OCI-LY7 (cell line): ENCODE results near the gene PBX2. TPM values are rescaled to one million over a fixed set of nuclear protein-coding genes. Genes with fewer than 3 reads are reported as not detected.
A peak's percentile ranks its signal among the peaks of the same experiment; 100 is the strongest.

Experiments
- BruUV-seq: library from RNA; stranded (reverse); fragments of 400-500 nt; replicated peaks from 2 replicates; lab custom pipeline; 2021; lab: Mats Ljungman, UMichigan
- CTCF ChIA-PET: fragments of 300-600 bp; sonication (Branson Sonifier 250); formaldehyde crosslinking; loops from one replicate; lab custom pipeline; 2022; ENCODE audit warnings: antibody characterized with exemption; ENCODE audit not compliant: unreplicated experiment; lab: Charles Lee
- POLR2A ChIA-PET: fragments of 300-600 bp; sonication (Branson Sonifier 250); formaldehyde crosslinking; loops from one replicate; lab custom pipeline; 2022; ENCODE audit warnings: antibody characterized with exemption; lab: Charles Lee
- DNase-seq: peaks from one replicate; pipeline ENCODE4 v3.0.0-alpha.2; 2015; ENCODE audit warnings: low spot score
- H2AFZ ChIP-seq: fragments of 200-600 bp; sonication (generic), shearing (Covaris generic); 2 replicates; pipeline ENCODE4 v1.6.1; 2014; ENCODE audit warnings: mild to moderate bottlenecking, antibody characterized with exemption, low read length, moderate library complexity
- H3K27ac ChIP-seq: fragments of 200-600 bp; sonication (generic); 2 replicates; pipeline ENCODE4 v1.5.1; 2014; ENCODE audit warnings: mixed run types, low read depth, mild to moderate bottlenecking, moderate library complexity, low read length, inconsistent platforms; ENCODE audit not compliant: poor library complexity, severe bottlenecking
- H3K36me3 ChIP-seq: fragments of 200-600 bp; sonication (generic); 2 replicates; pipeline ENCODE4 v1.6.1; 2014; ENCODE audit warnings: mild to moderate bottlenecking, antibody characterized with exemption, low read length, moderate library complexity, mixed read lengths; ENCODE audit not compliant: insufficient read depth
- H3K4me1 ChIP-seq: fragments of 200-600 bp; sonication (generic); 2 replicates; pipeline ENCODE4 v1.5.1; 2014; ENCODE audit warnings: mild to moderate bottlenecking, low read length; ENCODE audit not compliant: insufficient read depth, poor library complexity, severe bottlenecking
- H3K4me2 ChIP-seq: fragments of 200-600 bp; sonication (generic); 2 replicates; pipeline ENCODE4 v1.6.1; 2014; ENCODE audit warnings: mild to moderate bottlenecking, low read length
- H3K4me3 ChIP-seq: fragments of 200-600 bp; sonication (generic); 2 replicates; pipeline ENCODE4 v1.5.1; 2014; ENCODE audit warnings: mild to moderate bottlenecking, low read depth, low read length; ENCODE audit not compliant: poor library complexity, severe bottlenecking
- H3K79me2 ChIP-seq: fragments of 200-600 bp; sonication (generic); 2 replicates; pipeline ENCODE4 v1.6.1; 2016; ENCODE audit warnings: low read depth, mild to moderate bottlenecking, low read length, moderate library complexity, mixed read lengths; ENCODE audit not compliant: insufficient read depth
- H3K9me2 ChIP-seq: fragments of 200-600 bp; sonication (generic); 2 replicates; pipeline ENCODE4 v1.6.1; 2016; ENCODE audit warnings: mild to moderate bottlenecking, low read length, mixed read lengths; ENCODE audit not compliant: insufficient read depth
- H3K9me3 ChIP-seq: fragments of 200-600 bp; sonication (generic); 2 replicates; pipeline ENCODE4 v1.6.1; 2014; ENCODE audit warnings: mild to moderate bottlenecking, mixed run types, low read length, mixed read lengths
- H4K20me1 ChIP-seq: fragments of 200-600 bp; sonication (generic); 2 replicates; pipeline ENCODE4 v1.6.1; 2014; ENCODE audit warnings: mild to moderate bottlenecking, antibody characterized with exemption, low read length, moderate library complexity, mixed read lengths; ENCODE audit not compliant: insufficient read depth
- EZH2phosphoT487 ChIP-seq: fragments of 200-600 bp; sonication (generic); IDR thresholded peaks from 2 replicates; pipeline ENCODE4 v1.6.1; 2018; ENCODE audit warnings: low read depth, borderline replicate concordance, mild to moderate bottlenecking, mixed run types, antibody characterized with exemption, low read length, moderate library complexity, mixed read lengths
- intact Hi-C: fragments of 100-400 bp; cut with micrococcal nuclease; formaldehyde crosslinking; loops from one replicate; pipeline ENCODE4 v1.10.0; 2022; ENCODE audit not compliant: unreplicated experiment
- total RNA-seq, 2 experiments: library from RNA; depleted of rRNA in 1 of 2; stranded (reverse); fragments of >200 nt in 1 of 2; shearing (Covaris generic) in 1 of 2; gene quantifications; 2 replicates each; pipeline ENCODE4 v1.2.3, GENCODE V29; 2014 to 2022
- TF ChIP-seq, protein P1 (sequence below): fragments of 200-600 bp; sonication (generic); conservative IDR thresholded peaks from 2 replicates; pipeline ENCODE4 v1.5.1; 2014; ENCODE audit warnings: mild to moderate bottlenecking, antibody characterized with exemption, low read length, moderate library complexity, mixed read lengths

The PBX2 gene
- total RNA-seq, 2 experiments from 2014 or later = 23.1 to 80.5 TPM

- Histone ChIP-seq H3K36me3 (no peaks in the 10 kb centered on the region), H2AFZ (no peak overlapping the region), H3K79me2 (no peaks in the 10 kb centered on the region), H3K4me2 (no peak overlapping the region), H3K4me3 (no peak overlapping the region), H3K4me1 (peaks cover 11% of the 10 kb centered on the region), H3K27ac (no peak overlapping the region), H3K9me3 (no peaks in the 10 kb centered on the region), H3K9me2 (no peaks in the 10 kb centered on the region), H4K20me1 (no peaks in the 10 kb centered on the region)
- CTCF ChIA-PET = no interaction called here
- POLR2A ChIA-PET = no interaction called here
- TF ChIP-seq EZH2phosphoT487 = no peak
- TF ChIP-seq, protein P1, sequence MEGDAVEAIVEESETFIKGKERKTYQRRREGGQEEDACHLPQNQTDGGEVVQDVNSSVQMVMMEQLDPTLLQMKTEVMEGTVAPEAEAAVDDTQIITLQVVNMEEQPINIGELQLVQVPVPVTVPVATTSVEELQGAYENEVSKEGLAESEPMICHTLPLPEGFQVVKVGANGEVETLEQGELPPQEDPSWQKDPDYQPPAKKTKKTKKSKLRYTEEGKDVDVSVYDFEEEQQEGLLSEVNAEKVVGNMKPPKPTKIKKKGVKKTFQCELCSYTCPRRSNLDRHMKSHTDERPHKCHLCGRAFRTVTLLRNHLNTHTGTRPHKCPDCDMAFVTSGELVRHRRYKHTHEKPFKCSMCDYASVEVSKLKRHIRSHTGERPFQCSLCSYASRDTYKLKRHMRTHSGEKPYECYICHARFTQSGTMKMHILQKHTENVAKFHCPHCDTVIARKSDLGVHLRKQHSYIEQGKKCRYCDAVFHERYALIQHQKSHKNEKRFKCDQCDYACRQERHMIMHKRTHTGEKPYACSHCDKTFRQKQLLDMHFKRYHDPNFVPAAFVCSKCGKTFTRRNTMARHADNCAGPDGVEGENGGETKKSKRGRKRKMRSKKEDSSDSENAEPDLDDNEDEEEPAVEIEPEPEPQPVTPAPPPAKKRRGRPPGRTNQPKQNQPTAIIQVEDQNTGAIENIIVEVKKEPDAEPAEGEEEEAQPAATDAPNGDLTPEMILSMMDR = no peak
- intact Hi-C loops = no loop called here
- no TSS peak for BruUV-seq
- DNase-seq = no peak
Measured at GRCh38 chr6:32216285-32216684, 26.3 kb upstream of the PBX2 start.

- CTCF ChIA-PET = no interaction called here
- Histone ChIP-seq H3K4me2 (no peak overlapping the region), H2AFZ (no peak overlapping the region), H3K4me1 (peaks cover 8% of the 10 kb centered on the region), H3K9me2 (no peaks in the 10 kb centered on the region), H4K20me1 (no peaks in the 10 kb centered on the region), H3K27ac (no peak overlapping the region), H3K79me2 (no peaks in the 10 kb centered on the region), H3K4me3 (no peak overlapping the region), H3K36me3 (no peaks in the 10 kb centered on the region), H3K9me3 (no peaks in the 10 kb centered on the region)
- intact Hi-C loops = no loop called here
- TF ChIP-seq, protein P1 = no peak
- no peak for TF ChIP-seq EZH2phosphoT487
- POLR2A ChIA-PET = no interaction called here
- BruUV-seq = no TSS peak
- DNase-seq = no peak
Measured at GRCh38 chr6:32215617-32216016, 25.6 kb upstream of the PBX2 start.

GRCh38 chr6:32214126-32214525 lies 24.1 kb upstream of the PBX2 start:
- TF ChIP-seq, protein P1 = no peak
- TF ChIP-seq EZH2phosphoT487 = no peak
- DNase-seq = peak; percentile 32
- Histone ChIP-seq H2AFZ (no peak overlapping the region), H3K27ac (no peak overlapping the region), H3K9me2 (no peaks in the 10 kb centered on the region), H4K20me1 (no peaks in the 10 kb centered on the region), H3K36me3 (no peaks in the 10 kb centered on the region), H3K4me1 (peaks cover 8% of the 10 kb centered on the region), H3K79me2 (no peaks in the 10 kb centered on the region), H3K4me3 (no peak overlapping the region), H3K9me3 (no peaks in the 10 kb centered on the region), H3K4me2 (no peak overlapping the region)
- BruUV-seq = no TSS peak
- intact Hi-C loops = no loop called here
- POLR2A ChIA-PET = interaction anchor here (0.8 kb wide), 1 partner anchor 9 kb away, joined by 4 read pairs; no protein-coding TSS in a partner anchor
- CTCF ChIA-PET = no interaction called here
